H9 (cell line): Measurements from ENCODE around the gene EEF1E1. TPM values are rescaled to one million over a fixed set of nuclear protein-coding genes. Genes with fewer than 3 reads are reported as not detected.

Experiments used
- DNase-seq: peaks from one replicate; pipeline ENCODE4 v3.0.0-alpha.2; 2017
- H2AFZ ChIP-seq: one replicate; pipeline ENCODE4 v1.6.1; 2013; ENCODE audit warnings: mild to moderate bottlenecking, low read length, control low read depth, moderate library complexity
- H2AK5ac ChIP-seq: 2 replicates; pipeline ENCODE4 v1.6.1; 2013; ENCODE audit warnings: low read length, control low read depth, mixed read lengths; ENCODE audit not compliant: insufficient read length
- H2BK120ac ChIP-seq: one replicate; pipeline ENCODE4 v1.6.1; 2013; ENCODE audit warnings: low read depth, mild to moderate bottlenecking, low read length, control low read depth, inconsistent platforms; ENCODE audit not compliant: poor library complexity, severe bottlenecking
- H2BK12ac ChIP-seq: 2 replicates; pipeline ENCODE4 v1.6.1; 2013; ENCODE audit warnings: low read length, control low read depth, mixed read lengths, low read depth; ENCODE audit not compliant: insufficient read length
- H2BK15ac ChIP-seq: 2 replicates; pipeline ENCODE4 v1.6.1; 2013; ENCODE audit warnings: low read depth, low read length, control low read depth
- H2BK20ac ChIP-seq: one replicate; pipeline ENCODE4 v1.6.1; 2013; ENCODE audit warnings: low read depth, mild to moderate bottlenecking, low read length, control low read depth, inconsistent platforms; ENCODE audit not compliant: poor library complexity, severe bottlenecking
- H2BK5ac ChIP-seq: 2 replicates; pipeline ENCODE4 v1.6.1; 2013; ENCODE audit warnings: low read length, control low read depth, mixed read lengths; ENCODE audit not compliant: insufficient read length
- H3K14ac ChIP-seq: 2 replicates; pipeline ENCODE4 v1.6.1; 2013; ENCODE audit warnings: low read length, control low read depth; ENCODE audit not compliant: insufficient read depth
- H3K18ac ChIP-seq: 2 replicates; pipeline ENCODE4 v1.6.1; 2013; ENCODE audit warnings: low read depth, mild to moderate bottlenecking, mixed read lengths, low read length, control low read depth; ENCODE audit not compliant: insufficient read length
- H3K23ac ChIP-seq: 2 replicates; pipeline ENCODE4 v1.6.1; 2013; ENCODE audit warnings: low read length, control low read depth, mixed read lengths, low read depth; ENCODE audit not compliant: insufficient read length
- H3K23me2 ChIP-seq: 2 replicates; pipeline ENCODE4 v1.6.1; 2013; ENCODE audit warnings: low read depth, mild to moderate bottlenecking, mixed read lengths, low read length, control low read depth; ENCODE audit not compliant: insufficient read length, poor library complexity, severe bottlenecking
- H3K27ac ChIP-seq: 2 replicates; pipeline ENCODE4 v1.5.1; 2013; ENCODE audit warnings: low read length, control low read depth, mixed read lengths, low read depth; ENCODE audit not compliant: insufficient read length
- H3K27me3 ChIP-seq: 2 replicates; pipeline ENCODE4 v1.6.1; 2013; ENCODE audit warnings: low read length, control low read depth, inconsistent platforms; ENCODE audit not compliant: insufficient read depth
- H3K4ac ChIP-seq: 2 replicates; pipeline ENCODE4 v1.6.1; 2013; ENCODE audit warnings: low read depth, mild to moderate bottlenecking, control low read depth, inconsistent platforms, low read length, moderate library complexity
- H3K4me1 ChIP-seq: 2 replicates; pipeline ENCODE4 v1.6.1; 2013; ENCODE audit warnings: low read length, control low read depth, inconsistent platforms; ENCODE audit not compliant: insufficient read depth
- H3K4me2 ChIP-seq: 2 replicates; pipeline ENCODE4 v1.6.1; 2013; ENCODE audit warnings: low read length, control low read depth, mixed read lengths; ENCODE audit not compliant: insufficient read length, insufficient read depth
- H3K56ac ChIP-seq: 2 replicates; pipeline ENCODE4 v1.6.1; 2013; ENCODE audit warnings: low read depth, mild to moderate bottlenecking, mixed read lengths, low read length, control low read depth; ENCODE audit not compliant: insufficient read length
- H3K79me1 ChIP-seq: 2 replicates; pipeline ENCODE4 v1.6.1; 2013; ENCODE audit warnings: low read depth, mild to moderate bottlenecking, moderate library complexity, low read length, control low read depth, inconsistent platforms; ENCODE audit not compliant: insufficient read depth, poor library complexity, severe bottlenecking
- H3K79me2 ChIP-seq: 2 replicates; pipeline ENCODE4 v1.6.1; 2013; ENCODE audit warnings: low read length, control low read depth, inconsistent platforms; ENCODE audit not compliant: insufficient read depth
- H3K9ac ChIP-seq: 2 replicates; pipeline ENCODE4 v1.6.1; 2013; ENCODE audit warnings: low read length, control low read depth, mixed read lengths; ENCODE audit not compliant: insufficient read length; ENCODE audit errors: extremely low read depth
- H3K9me3 ChIP-seq: one replicate; pipeline ENCODE4 v1.6.1; 2013; ENCODE audit warnings: low read depth, low read length, inconsistent platforms; ENCODE audit not compliant: control insufficient read depth
- H3T11ph ChIP-seq: one replicate; pipeline ENCODE4 v1.6.1; 2013; ENCODE audit warnings: mild to moderate bottlenecking, low read length, control low read depth, inconsistent platforms
- H4K20me1 ChIP-seq: one replicate; pipeline ENCODE4 v1.6.1; 2013; ENCODE audit not compliant: control insufficient read depth, insufficient read length, insufficient read depth
- H4K5ac ChIP-seq: 2 replicates; pipeline ENCODE4 v1.6.1; 2013; ENCODE audit warnings: low read depth, mild to moderate bottlenecking, mixed read lengths, low read length, control low read depth; ENCODE audit not compliant: insufficient read length
- H4K8ac ChIP-seq: replicated peaks from 2 replicates; pipeline ENCODE4 v1.6.1; 2013; ENCODE audit warnings: low read length, control low read depth, mixed read lengths, low read depth; ENCODE audit not compliant: insufficient read length
- H4K91ac ChIP-seq: 2 replicates; pipeline ENCODE4 v1.6.1; 2013; ENCODE audit warnings: low read depth, mild to moderate bottlenecking, moderate library complexity, mixed read lengths, low read length, control low read depth; ENCODE audit not compliant: insufficient read length
- H3K27ac Mint-ChIP-seq, 3 experiments: 2 replicates in 2 of 3; 3 replicates in 1 of 3; pipeline ENCODE4 v1.8.0; 2020 to 2021; ENCODE audit warnings: mixed read lengths in 3 of 3, mild to moderate bottlenecking in 1 of 3, moderate library complexity in 1 of 3
- H3K27me3 Mint-ChIP-seq: 2 replicates; pipeline ENCODE4 v1.8.0; 2021; ENCODE audit warnings: low read depth, mild to moderate bottlenecking, moderate library complexity, mixed read lengths
- H3K36me3 Mint-ChIP-seq, 3 experiments: 2 replicates in 2 of 3; 3 replicates in 1 of 3; pipeline ENCODE4 v1.8.0; 2020 to 2021; ENCODE audit warnings: low read depth in 3 of 3, mixed read lengths in 3 of 3; ENCODE audit not compliant: insufficient read depth in 1 of 3
- H3K4me1 Mint-ChIP-seq, 2 experiments: 2 replicates each; pipeline ENCODE4 v1.8.0; 2020; ENCODE audit warnings: mixed read lengths in 2 of 2
- H3K4me3 Mint-ChIP-seq, 2 experiments: 2 replicates in 1 of 2; 3 replicates in 1 of 2; pipeline ENCODE4 v1.8.0; 2020 to 2021; ENCODE audit warnings: mild to moderate bottlenecking in 2 of 2, mixed read lengths in 2 of 2, moderate library complexity in 1 of 2
- H3K9me3 Mint-ChIP-seq, 2 experiments: 2 replicates in 1 of 2; 3 replicates in 1 of 2; pipeline ENCODE4 v1.8.0; 2020; ENCODE audit warnings: mild to moderate bottlenecking in 2 of 2, mixed read lengths in 2 of 2, moderate library complexity in 1 of 2
- total RNA-seq: library from RNA; stranded (reverse); gene quantifications from 2 replicates; pipeline ENCODE4 v1.2.1, GENCODE V29; 2021
- TF ChIP-seq, protein P1 (sequence below): fragments of 200-600 bp; sonication (generic); conservative IDR thresholded peaks from 3 replicates; pipeline ENCODE4 v1.8.0; 2021; ENCODE audit warnings: antibody characterized with exemption, mild to moderate bottlenecking

The EEF1E1 gene
- total RNA-seq, 1 experiment from 2014 or later = 71.8 TPM

DNA sequence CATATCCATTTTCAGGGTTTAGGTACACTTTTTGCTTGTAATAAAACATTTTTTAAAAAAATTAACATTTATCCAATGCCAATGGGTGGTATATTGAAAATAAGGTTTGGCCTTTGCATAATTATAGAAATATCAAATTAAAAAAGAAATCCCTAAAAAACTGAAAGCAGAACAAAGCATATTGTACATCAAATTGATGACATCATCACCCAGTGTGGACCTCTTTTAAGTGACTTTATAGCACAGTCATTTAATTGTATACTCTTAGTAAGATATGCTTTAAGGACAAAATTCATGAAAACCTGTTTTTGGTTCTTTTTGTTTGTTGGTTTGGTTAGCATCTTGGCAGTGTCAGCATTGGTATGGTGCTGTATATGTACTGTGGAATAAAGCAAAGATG lies 1.4 kb upstream of the EEF1E1 start:
- Histone ChIP-seq H2BK20ac (no peak overlapping the region), H3K79me1 (peaks cover 3% of the 10 kb centered on the region), H4K91ac (no peak overlapping the region)

More for the DNA sequence above, 1.4 kb upstream of the EEF1E1 start:
- H3K27me3 ChIP-seq = no peaks in the 10 kb centered on the region
- Mint-ChIP-seq H3K4me3 (no peak overlapping the region), H3K27ac (no peak overlapping the region), H3K9me3 (no peaks in the 10 kb centered on the region; a peak in 3 of 5 replicates), H3K36me3 (peaks cover 7 to 13% (median 13%) of the 10 kb centered on the region in 3 experiments), H3K4me1 (peaks cover 17 to 26% of the 10 kb centered on the region in 2 experiments), H3K27me3 (peaks cover 3% of the 10 kb centered on the region; the same call in 1 of the 2 replicates)
- H3K4me1 ChIP-seq = no peaks in the 10 kb centered on the region; the same call in 1 of the 2 replicates
- H4K20me1 ChIP-seq = no peaks in the 10 kb centered on the region
- no peaks in the 10 kb centered on the region for H3K9me3 ChIP-seq
- DNase-seq = no peak
- no peak overlapping the region for H4K8ac ChIP-seq
- H2BK5ac ChIP-seq = no peak overlapping the region
- no peak overlapping the region for H2AFZ ChIP-seq
- H2BK120ac ChIP-seq = no peak overlapping the region
- H3K4ac ChIP-seq = no peak overlapping the region
- no peak overlapping the region for H3K14ac ChIP-seq
- H2BK12ac ChIP-seq = no peak overlapping the region
- no peak overlapping the region for H3K9ac ChIP-seq
- no peaks in the 10 kb centered on the region for H3K23me2 ChIP-seq
- H2AK5ac ChIP-seq = no peak overlapping the region
- no peak overlapping the region for H4K5ac ChIP-seq
- H3K18ac ChIP-seq = no peak overlapping the region
- peaks cover 26% of the 10 kb centered on the region for H3K79me2 ChIP-seq
- TF ChIP-seq, protein P1, sequence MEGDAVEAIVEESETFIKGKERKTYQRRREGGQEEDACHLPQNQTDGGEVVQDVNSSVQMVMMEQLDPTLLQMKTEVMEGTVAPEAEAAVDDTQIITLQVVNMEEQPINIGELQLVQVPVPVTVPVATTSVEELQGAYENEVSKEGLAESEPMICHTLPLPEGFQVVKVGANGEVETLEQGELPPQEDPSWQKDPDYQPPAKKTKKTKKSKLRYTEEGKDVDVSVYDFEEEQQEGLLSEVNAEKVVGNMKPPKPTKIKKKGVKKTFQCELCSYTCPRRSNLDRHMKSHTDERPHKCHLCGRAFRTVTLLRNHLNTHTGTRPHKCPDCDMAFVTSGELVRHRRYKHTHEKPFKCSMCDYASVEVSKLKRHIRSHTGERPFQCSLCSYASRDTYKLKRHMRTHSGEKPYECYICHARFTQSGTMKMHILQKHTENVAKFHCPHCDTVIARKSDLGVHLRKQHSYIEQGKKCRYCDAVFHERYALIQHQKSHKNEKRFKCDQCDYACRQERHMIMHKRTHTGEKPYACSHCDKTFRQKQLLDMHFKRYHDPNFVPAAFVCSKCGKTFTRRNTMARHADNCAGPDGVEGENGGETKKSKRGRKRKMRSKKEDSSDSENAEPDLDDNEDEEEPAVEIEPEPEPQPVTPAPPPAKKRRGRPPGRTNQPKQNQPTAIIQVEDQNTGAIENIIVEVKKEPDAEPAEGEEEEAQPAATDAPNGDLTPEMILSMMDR = no peak
- H3K23ac ChIP-seq = no peak overlapping the region
- no peak overlapping the region for H3K4me2 ChIP-seq
- no peak overlapping the region for H3K27ac ChIP-seq
- no peak overlapping the region for H3T11ph ChIP-seq
- H2BK15ac ChIP-seq = no peak overlapping the region
- no peak overlapping the region for H3K56ac ChIP-seq
